Measurements from ENCODE around the gene OSBP2. TPM values are rescaled to one million over a fixed set of nuclear protein-coding genes. Genes with fewer than 3 reads are reported as not detected.

The OSBP2 gene
- polyA plus RNA-seq, 1 donor (not counting 4 experiments of a cell fraction or from before 2014, with no cell fraction given): 3.0 TPM

DNA sequence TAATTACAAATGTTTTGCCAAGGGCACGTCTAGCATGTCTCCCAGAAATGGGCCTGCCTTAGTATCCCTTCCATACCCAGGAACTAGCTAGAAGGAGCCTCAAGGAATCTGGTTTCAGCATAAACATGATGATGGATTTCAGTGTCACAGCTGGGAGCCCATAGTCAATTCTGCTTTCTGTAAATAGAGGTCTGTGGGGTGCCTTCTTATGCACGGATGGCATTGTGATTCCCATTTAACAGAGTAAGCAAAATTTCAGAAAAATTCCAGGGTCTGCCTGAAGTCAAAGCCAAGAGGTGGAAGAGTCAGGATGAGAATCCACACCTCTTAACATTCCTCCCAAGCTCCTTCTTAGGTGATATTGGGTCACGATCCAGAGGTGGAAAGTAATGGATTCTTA, 39.1 kb upstream of the OSBP2 start:
- DNase-seq (ENCODE audit: low read depth, low spot score) (no peak), FAIRE-seq (no peak)
- Histone ChIP-seq H3K4me3 (ENCODE audit: control insufficient read depth in 2 of 3, extremely low read depth in 1 of 3, insufficient read depth in 2 of 3, low read depth in 1 of 3, low read length in 3 of 3) (no peak overlapping the region), H3K27me3 (ENCODE audit: control insufficient read depth, extremely low read depth, insufficient read depth, low read length) (no peaks in the 10 kb centered on the region), H3K27ac (ENCODE audit: control insufficient read depth, insufficient read depth, low read length) (no peak overlapping the region), H3K9me3 (ENCODE audit: control insufficient read depth, low read depth, low read length) (no peaks in the 10 kb centered on the region), H3K9ac (ENCODE audit: control insufficient read depth, extremely low read depth, insufficient read depth, low read length) (no peak overlapping the region), H3K79me2 (ENCODE audit: control insufficient read depth, insufficient read depth, low read length) (no peaks in the 10 kb centered on the region), H3K4me1 (ENCODE audit: control insufficient read depth, extremely low read depth, insufficient read depth, low read length) (no peaks in the 10 kb centered on the region), H3K36me3 (ENCODE audit: control insufficient read depth in 2 of 2, extremely low read depth in 1 of 2, insufficient read depth in 2 of 2, low read length in 2 of 2) (peaks cover 0 to 3% of the 10 kb centered on the region in 2 experiments), H3K4me2 (ENCODE audit: control insufficient read depth, extremely low read depth, insufficient read depth, low read depth, low read length) (no peak overlapping the region), H3K9me1 (ENCODE audit: control insufficient read depth, extremely low read depth, insufficient read depth, low read length) (no peaks in the 10 kb centered on the region), H2AFZ (ENCODE audit: control insufficient read depth, low read length) (no peak overlapping the region), H4K20me1 (ENCODE audit: control insufficient read depth, extremely low read depth, insufficient read depth, low read length) (no peaks in the 10 kb centered on the region)
- TF ChIP-seq EZH2 (IDR thresholded peaks at IDR 0.05; ENCODE audit: low read length): no peak
- TF ChIP-seq, protein P1, sequence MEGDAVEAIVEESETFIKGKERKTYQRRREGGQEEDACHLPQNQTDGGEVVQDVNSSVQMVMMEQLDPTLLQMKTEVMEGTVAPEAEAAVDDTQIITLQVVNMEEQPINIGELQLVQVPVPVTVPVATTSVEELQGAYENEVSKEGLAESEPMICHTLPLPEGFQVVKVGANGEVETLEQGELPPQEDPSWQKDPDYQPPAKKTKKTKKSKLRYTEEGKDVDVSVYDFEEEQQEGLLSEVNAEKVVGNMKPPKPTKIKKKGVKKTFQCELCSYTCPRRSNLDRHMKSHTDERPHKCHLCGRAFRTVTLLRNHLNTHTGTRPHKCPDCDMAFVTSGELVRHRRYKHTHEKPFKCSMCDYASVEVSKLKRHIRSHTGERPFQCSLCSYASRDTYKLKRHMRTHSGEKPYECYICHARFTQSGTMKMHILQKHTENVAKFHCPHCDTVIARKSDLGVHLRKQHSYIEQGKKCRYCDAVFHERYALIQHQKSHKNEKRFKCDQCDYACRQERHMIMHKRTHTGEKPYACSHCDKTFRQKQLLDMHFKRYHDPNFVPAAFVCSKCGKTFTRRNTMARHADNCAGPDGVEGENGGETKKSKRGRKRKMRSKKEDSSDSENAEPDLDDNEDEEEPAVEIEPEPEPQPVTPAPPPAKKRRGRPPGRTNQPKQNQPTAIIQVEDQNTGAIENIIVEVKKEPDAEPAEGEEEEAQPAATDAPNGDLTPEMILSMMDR (optimal IDR thresholded peaks at IDR 0.05 in 1 of 3, IDR thresholded peaks at IDR 0.05 in 1 of 3, conservative IDR thresholded peaks at IDR 0.05 in 1 of 3; ENCODE audit: extremely low read depth in 1 of 3, insufficient read depth in 2 of 3, low read length in 3 of 3): no peak
- dilution Hi-C loops (cut with MboI; ENCODE audit: extremely low pct_ligation_motif_present, low sequenced_read_pairs): no loop called here

DNA sequence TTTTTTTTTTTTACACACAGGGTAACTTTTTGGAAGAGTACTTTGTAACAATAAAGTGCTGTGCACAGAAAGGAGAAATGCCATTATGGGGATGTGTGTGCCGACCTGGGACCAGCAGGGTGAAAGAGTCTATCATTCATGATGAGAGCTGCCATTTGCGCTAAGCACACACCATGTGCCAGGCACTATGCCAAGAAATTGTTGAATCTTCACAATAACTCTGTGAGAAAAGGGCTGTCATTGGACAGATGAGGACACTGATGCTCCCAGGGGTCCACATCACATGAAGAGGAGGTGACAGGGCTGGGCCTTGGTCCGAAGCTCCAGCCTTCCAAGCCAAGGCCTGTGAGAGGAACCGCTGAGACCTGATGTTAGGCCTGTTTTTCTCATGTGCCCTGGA, 32.6 kb upstream of the OSBP2 start:
- FAIRE-seq (no peak), DNase-seq (ENCODE audit: low read depth, low spot score) (no peak)
- peaks cover 13% of the 10 kb centered on the region for H3K4me1 ChIP-seq (ENCODE audit: control insufficient read depth, extremely low read depth, insufficient read depth, low read length)
- TF ChIP-seq, protein P1 (optimal IDR thresholded peaks at IDR 0.05 in 1 of 3, IDR thresholded peaks at IDR 0.05 in 1 of 3, conservative IDR thresholded peaks at IDR 0.05 in 1 of 3; ENCODE audit: extremely low read depth in 1 of 3, insufficient read depth in 2 of 3, low read length in 3 of 3): no peak
- no peak overlapping the region for H3K4me3 ChIP-seq (ENCODE audit: control insufficient read depth in 2 of 3, extremely low read depth in 1 of 3, insufficient read depth in 2 of 3, low read depth in 1 of 3, low read length in 3 of 3)
- H3K9me3 ChIP-seq (ENCODE audit: control insufficient read depth, low read depth, low read length): no peaks in the 10 kb centered on the region
- no peaks in the 10 kb centered on the region for H3K79me2 ChIP-seq (ENCODE audit: control insufficient read depth, insufficient read depth, low read length)
- no peak overlapping the region for H2AFZ ChIP-seq (ENCODE audit: control insufficient read depth, low read length)
- no peak overlapping the region for H3K9ac ChIP-seq (ENCODE audit: control insufficient read depth, extremely low read depth, insufficient read depth, low read length)
- H4K20me1 ChIP-seq (ENCODE audit: control insufficient read depth, extremely low read depth, insufficient read depth, low read length): no peaks in the 10 kb centered on the region
- no peak overlapping the region for H3K27ac ChIP-seq (ENCODE audit: control insufficient read depth, insufficient read depth, low read length)
- H3K4me2 ChIP-seq (ENCODE audit: control insufficient read depth, extremely low read depth, insufficient read depth, low read depth, low read length): no peak overlapping the region
- no peaks in the 10 kb centered on the region for H3K9me1 ChIP-seq (ENCODE audit: control insufficient read depth, extremely low read depth, insufficient read depth, low read length)
- no peaks in the 10 kb centered on the region for H3K27me3 ChIP-seq (ENCODE audit: control insufficient read depth, extremely low read depth, insufficient read depth, low read length)
- H3K36me3 ChIP-seq (ENCODE audit: control insufficient read depth in 2 of 2, extremely low read depth in 1 of 2, insufficient read depth in 2 of 2, low read length in 2 of 2): peaks cover 4 to 10% of the 10 kb centered on the region in 2 experiments
- dilution Hi-C loops (cut with MboI; ENCODE audit: extremely low pct_ligation_motif_present, low sequenced_read_pairs): no loop called here

Data from keratinocyte (primary cell).